Measurements from ENCODE around the gene UBAC2. TPM values are rescaled to one million over a fixed set of nuclear protein-coding genes. Genes with fewer than 3 reads are reported as not detected.

UBAC2 gene
- total RNA-seq, 4 donors from 2014 or later, result 67.3 to 111 (median 93.8) TPM

DNA sequence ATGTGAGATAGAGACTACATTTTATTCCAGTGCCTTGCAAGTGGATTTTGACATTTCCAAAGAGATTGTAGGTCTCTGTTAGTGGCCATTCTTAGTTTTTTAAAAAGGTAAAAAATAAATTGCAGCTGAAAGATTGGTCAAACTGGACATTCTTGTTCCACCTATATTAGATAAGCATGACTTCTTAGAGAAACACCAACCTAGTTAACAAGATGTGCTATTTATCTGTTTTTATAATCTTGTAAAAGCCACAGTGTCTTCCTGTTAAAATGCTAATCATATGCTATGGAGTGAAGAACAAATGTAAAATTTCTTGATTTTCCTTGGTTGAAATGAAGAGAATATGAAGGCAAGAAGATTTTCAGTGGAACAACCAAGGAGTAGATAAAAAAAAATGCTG is 140.0 kb downstream of the UBAC2 start:
- Histone ChIP-seq H3K9me3 (no peaks in the 10 kb centered on the region), H3K4me1 (no peaks in the 10 kb centered on the region)

DNA sequence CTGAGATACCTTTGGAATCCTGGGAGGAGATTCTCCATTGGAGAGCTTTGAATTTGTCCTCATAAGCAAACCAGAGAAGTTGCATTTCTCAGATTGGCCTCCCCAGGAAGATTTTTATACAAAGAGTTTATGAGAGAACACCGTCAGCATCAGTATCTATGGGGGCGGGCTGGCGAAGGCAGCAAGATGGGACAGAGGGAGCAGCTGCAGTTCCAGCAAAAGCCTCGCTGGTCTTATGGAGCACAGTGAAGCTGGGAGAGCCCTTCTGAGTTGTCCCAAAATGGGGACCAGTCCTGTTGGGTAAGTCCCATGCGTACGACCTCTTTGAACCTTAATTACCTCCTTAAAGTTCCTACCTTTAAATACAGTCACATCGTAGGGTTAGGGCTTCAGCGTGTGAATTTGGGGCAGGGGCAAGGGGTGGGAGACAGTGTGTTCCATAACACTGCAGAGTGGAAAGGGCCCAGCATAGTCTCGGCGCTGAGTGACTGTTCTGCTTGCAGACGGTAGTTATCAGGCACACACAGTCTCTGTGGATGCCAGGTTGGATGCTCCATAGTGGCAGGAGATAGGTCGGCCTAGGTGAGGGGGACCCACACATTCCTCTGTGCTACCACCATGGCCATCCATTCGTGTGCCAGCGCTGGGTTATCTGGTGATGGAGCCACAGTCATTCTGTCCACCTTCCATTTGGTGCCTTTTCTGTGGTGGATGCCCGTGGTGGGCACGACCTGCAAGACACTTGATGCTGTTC is 141.5 kb downstream of the UBAC2 start:
- H3K4me1 ChIP-seq, result no peaks in the 10 kb centered on the region
- no peaks in the 10 kb centered on the region for H3K27me3 ChIP-seq
- no peak overlapping the region for H3K27ac ChIP-seq
- DNase-seq (ENCODE audit: low spot score in 2 of 2), result no peak
- no peak for TF ChIP-seq POLR2A (IDR thresholded peaks at IDR 0.05)
- TF ChIP-seq, protein P1, sequence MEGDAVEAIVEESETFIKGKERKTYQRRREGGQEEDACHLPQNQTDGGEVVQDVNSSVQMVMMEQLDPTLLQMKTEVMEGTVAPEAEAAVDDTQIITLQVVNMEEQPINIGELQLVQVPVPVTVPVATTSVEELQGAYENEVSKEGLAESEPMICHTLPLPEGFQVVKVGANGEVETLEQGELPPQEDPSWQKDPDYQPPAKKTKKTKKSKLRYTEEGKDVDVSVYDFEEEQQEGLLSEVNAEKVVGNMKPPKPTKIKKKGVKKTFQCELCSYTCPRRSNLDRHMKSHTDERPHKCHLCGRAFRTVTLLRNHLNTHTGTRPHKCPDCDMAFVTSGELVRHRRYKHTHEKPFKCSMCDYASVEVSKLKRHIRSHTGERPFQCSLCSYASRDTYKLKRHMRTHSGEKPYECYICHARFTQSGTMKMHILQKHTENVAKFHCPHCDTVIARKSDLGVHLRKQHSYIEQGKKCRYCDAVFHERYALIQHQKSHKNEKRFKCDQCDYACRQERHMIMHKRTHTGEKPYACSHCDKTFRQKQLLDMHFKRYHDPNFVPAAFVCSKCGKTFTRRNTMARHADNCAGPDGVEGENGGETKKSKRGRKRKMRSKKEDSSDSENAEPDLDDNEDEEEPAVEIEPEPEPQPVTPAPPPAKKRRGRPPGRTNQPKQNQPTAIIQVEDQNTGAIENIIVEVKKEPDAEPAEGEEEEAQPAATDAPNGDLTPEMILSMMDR (IDR thresholded peaks at IDR 0.05), result no peak
- H3K9me3 ChIP-seq, result no peaks in the 10 kb centered on the region
- WGBS, result 98% methylated on average over 8 of the region's 16 CpGs
- peaks cover 53% of the 10 kb centered on the region for H3K36me3 ChIP-seq
- H3K4me3 ChIP-seq, result no peak overlapping the region

More for the DNA sequence above, 140.0 kb downstream of the UBAC2 start:
- H3K27ac ChIP-seq, result no peak overlapping the region
- H3K36me3 ChIP-seq, result peaks cover 44% of the 10 kb centered on the region
- H3K27me3 ChIP-seq, result no peaks in the 10 kb centered on the region
- DNase-seq (ENCODE audit: low spot score in 2 of 2), result no peak
- TF ChIP-seq, protein P1 (IDR thresholded peaks at IDR 0.05), result no peak
- no peak overlapping the region for H3K4me3 ChIP-seq

DNA sequence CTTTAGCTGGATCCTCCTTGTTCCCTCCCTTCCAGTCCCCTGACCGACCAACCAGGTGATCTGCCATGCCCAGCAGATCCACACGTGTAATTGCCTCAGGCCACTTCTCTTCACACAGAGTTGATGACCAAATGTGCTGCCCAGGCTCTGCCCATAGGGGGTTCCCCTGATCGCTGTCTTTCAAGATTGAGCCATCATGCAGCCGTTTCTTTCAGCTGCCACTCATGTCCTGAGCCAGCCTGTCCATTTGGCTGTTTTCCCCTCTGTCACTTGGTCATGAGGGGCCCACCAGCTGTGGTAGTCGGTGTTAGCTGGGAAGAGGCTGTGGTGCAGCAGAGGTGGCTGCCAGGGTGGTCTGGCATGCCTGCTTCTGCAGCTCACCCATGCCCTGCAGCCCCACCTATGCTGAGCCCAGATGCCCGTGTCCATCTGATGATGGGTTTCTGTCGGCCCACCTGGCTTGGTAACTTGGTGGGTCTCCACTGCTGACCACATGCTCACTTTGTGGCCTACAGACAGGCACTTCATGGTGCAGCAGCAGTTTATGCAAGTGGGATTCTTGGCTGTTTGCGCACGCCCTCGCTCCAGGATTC is 142.2 kb downstream of the UBAC2 start:
- Histone ChIP-seq H3K4me1 (no peaks in the 10 kb centered on the region), H3K36me3 (peaks cover 60% of the 10 kb centered on the region), H3K4me3 (no peak overlapping the region), H3K27me3 (no peaks in the 10 kb centered on the region), H3K9me3 (no peaks in the 10 kb centered on the region), H3K27ac (no peak overlapping the region)
- WGBS, result 72% methylated on average over 10 of the region's 10 CpGs
- DNase-seq (ENCODE audit: low spot score in 2 of 2), result no peak
- no peak for TF ChIP-seq EP300 (IDR thresholded peaks at IDR 0.05)
- no peak for TF ChIP-seq POLR2A (IDR thresholded peaks at IDR 0.05)
- no peak for TF ChIP-seq POLR2AphosphoS5 (IDR thresholded peaks at IDR 0.05)
- TF ChIP-seq, protein P1 (IDR thresholded peaks at IDR 0.05), result no peak

DNA sequence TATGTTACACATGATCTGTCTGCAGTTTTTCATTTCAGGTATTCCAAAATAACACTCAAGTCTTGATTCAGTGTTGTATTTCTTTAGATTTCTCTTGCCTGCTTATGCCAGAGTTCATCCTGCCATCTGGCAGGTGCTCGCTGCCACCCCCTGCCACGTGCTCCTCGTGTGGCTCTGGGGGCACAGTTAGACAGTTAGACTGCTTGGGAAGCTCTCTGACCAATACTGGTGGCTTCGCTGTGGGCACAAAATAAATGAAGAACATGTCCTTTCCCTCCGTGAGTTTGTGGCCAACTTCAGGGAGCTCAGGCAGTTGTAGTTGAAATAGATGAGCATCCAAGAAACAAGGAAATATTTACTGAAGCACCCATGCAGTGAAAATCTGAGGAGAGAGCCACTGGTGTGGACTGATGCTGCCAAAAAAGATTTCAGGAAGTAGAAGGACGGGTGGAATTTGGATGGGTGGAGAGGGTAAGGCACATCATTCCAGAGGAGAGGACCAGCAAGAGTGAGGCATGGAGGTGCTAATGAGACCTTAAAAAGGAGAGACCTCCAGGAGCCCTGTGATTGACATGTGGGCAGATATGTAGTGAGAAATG is 144.1 kb downstream of the UBAC2 start:
- Histone ChIP-seq H3K36me3 (peaks cover 76% of the 10 kb centered on the region), H3K9me3 (no peaks in the 10 kb centered on the region), H3K27me3 (no peaks in the 10 kb centered on the region), H3K27ac (no peak overlapping the region), H3K4me1 (no peaks in the 10 kb centered on the region), H3K4me3 (no peak overlapping the region)
- no peak for DNase-seq (ENCODE audit: low spot score in 2 of 2)
- WGBS, result 93% methylated on average over 6 of the region's 6 CpGs
- TF ChIP-seq POLR2A (IDR thresholded peaks at IDR 0.05) (no peak), POLR2AphosphoS5 (IDR thresholded peaks at IDR 0.05) (no peak), EP300 (IDR thresholded peaks at IDR 0.05) (no peak)
- TF ChIP-seq, protein P1 (IDR thresholded peaks at IDR 0.05), result no peak

DNA sequence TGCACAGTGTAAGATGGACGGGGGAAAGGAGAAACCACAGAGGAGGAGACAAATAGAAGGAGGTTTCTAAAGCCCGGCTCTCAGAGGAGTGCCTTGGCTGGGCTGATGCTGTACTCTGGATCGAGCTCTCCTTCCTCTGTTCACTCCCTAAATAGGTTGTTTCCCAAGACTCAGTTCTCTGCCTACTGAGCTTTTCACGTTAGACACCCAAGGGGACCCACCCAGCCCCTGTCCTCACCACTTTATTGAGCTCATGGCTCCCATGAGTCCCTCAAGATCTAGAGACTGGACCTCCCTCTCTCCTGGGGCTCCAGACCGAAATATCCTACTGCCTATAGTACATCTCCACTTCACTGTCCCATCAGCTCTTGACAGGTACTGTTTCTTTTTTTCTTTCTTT is 144.7 kb downstream of the UBAC2 start:
- WGBS, result 90% methylated on average over 5 of the region's 5 CpGs
- TF ChIP-seq, protein P1 (IDR thresholded peaks at IDR 0.05), result no peak
- TF ChIP-seq POLR2AphosphoS5 (IDR thresholded peaks at IDR 0.05) (no peak), POLR2A (IDR thresholded peaks at IDR 0.05) (no peak), EP300 (IDR thresholded peaks at IDR 0.05) (no peak)
- Histone ChIP-seq H3K9me3 (no peaks in the 10 kb centered on the region), H3K4me1 (no peaks in the 10 kb centered on the region), H3K4me3 (no peak overlapping the region), H3K36me3 (peaks cover 72% of the 10 kb centered on the region), H3K27me3 (no peaks in the 10 kb centered on the region), H3K27ac (no peak overlapping the region)
- no peak for DNase-seq (ENCODE audit: low spot score in 2 of 2)

All from suprapubic skin (tissue), 4 donors.